CD4-positive, alpha-beta memory T cell (primary cell): ENCODE measurements around the gene PTGDS. TPM values are rescaled to one million over a fixed set of nuclear protein-coding genes. Genes with fewer than 3 reads are reported as not detected.

Experiments
- CTCF ChIA-PET: fragments of 350-600 bp; sonication (Branson Sonifier 250); formaldehyde crosslinking; loops from one replicate; lab custom pipeline; 2021; ENCODE audit warnings: inconsistent platforms; ENCODE audit not compliant: partially characterized antibody; lab: Charles Lee
- POLR2A ChIA-PET: fragments of 350-600 bp; sonication (Branson Sonifier 250); formaldehyde crosslinking; loops from one replicate; lab custom pipeline; 2021; ENCODE audit not compliant: partially characterized antibody; lab: Charles Lee
- DNase-seq, 5 donors: peaks; one replicate each; pipeline versions ENCODE4 v3.0.0 to v3.0.0-alpha.2; 2020 to 2022; ENCODE audit warnings: mixed read lengths in 1 of 5
- H3K27ac ChIP-seq: one replicate; pipeline ENCODE4 v1.7.0; 2013; ENCODE audit warnings: low read depth, low read length
- H3K27me3 ChIP-seq: 2 replicates; pipeline ENCODE4 v1.7.0; 2013; ENCODE audit warnings: mild to moderate bottlenecking, low read length, moderate library complexity; ENCODE audit not compliant: insufficient read depth
- H3K36me3 ChIP-seq: 2 replicates; pipeline ENCODE4 v1.7.0; 2013; ENCODE audit warnings: mild to moderate bottlenecking, low read length, moderate library complexity; ENCODE audit not compliant: insufficient read depth
- H3K4me1 ChIP-seq: 2 replicates; pipeline ENCODE4 v1.7.0; 2013; ENCODE audit warnings: mild to moderate bottlenecking, low read length, moderate library complexity; ENCODE audit not compliant: insufficient read depth
- H3K4me3 ChIP-seq, 2 donors: one replicate each; pipeline ENCODE4 v1.7.0; 2013; ENCODE audit warnings: low read length in 2 of 2, mild to moderate bottlenecking in 1 of 2
- H3K9me3 ChIP-seq, 2 donors: one replicate each; pipeline ENCODE4 v1.7.0; 2013; ENCODE audit warnings: low read length in 2 of 2, control low read depth in 1 of 2; ENCODE audit not compliant: control insufficient read depth in 1 of 2
- H3K27ac Mint-ChIP-seq, 7 donors: one replicate each; pipeline ENCODE4 v1.8.0; 2020 to 2021; ENCODE audit warnings: mixed read lengths in 7 of 7, mild to moderate bottlenecking in 6 of 7, inconsistent platforms in 3 of 7, moderate library complexity in 3 of 7
- H3K27me3 Mint-ChIP-seq, 2 donors: one replicate each; pipeline ENCODE4 v1.8.0; 2020 to 2021; ENCODE audit warnings: mixed read lengths in 2 of 2
- H3K36me3 Mint-ChIP-seq, 2 donors: one replicate each; pipeline ENCODE4 v1.8.0; 2020 to 2021; ENCODE audit warnings: mixed read lengths in 2 of 2, inconsistent platforms in 1 of 2, mild to moderate bottlenecking in 1 of 2
- H3K4me1 Mint-ChIP-seq, 4 donors: one replicate each; pipeline ENCODE4 v1.8.0; 2020 to 2021; ENCODE audit warnings: mixed read lengths in 4 of 4, mild to moderate bottlenecking in 1 of 4
- H3K4me3 Mint-ChIP-seq, 8 donors: one replicate each; pipeline ENCODE4 v1.8.0; 2020 to 2021; ENCODE audit warnings: mixed read lengths in 8 of 8, mild to moderate bottlenecking in 7 of 8, moderate library complexity in 6 of 8, inconsistent platforms in 3 of 8
- H3K9me3 Mint-ChIP-seq, 8 donors: one replicate each; pipeline ENCODE4 v1.8.0; 2020 to 2021; ENCODE audit warnings: mixed read lengths in 8 of 8, mild to moderate bottlenecking in 5 of 8, inconsistent platforms in 3 of 8, moderate library complexity in 1 of 8
- intact Hi-C: fragments of 100-400 bp; cut with micrococcal nuclease; formaldehyde crosslinking; loops from one replicate; pipeline ENCODE4 v1.15.1; 2023
- polyA plus RNA-seq, 2 donors: library from polyadenylated mRNA; unstranded; fragments of 300-500 nt; fragmentation: Illumina TruSeq; gene quantifications; one replicate each; pipeline ENCODE4 v1.2.3, GENCODE V29; 2021
- total RNA-seq, 2 experiments: library from RNA; stranded (reverse); gene quantifications; one replicate each; pipeline ENCODE4 v1.2.3, GENCODE V29; 2021

PTGDS gene
- total and polyA plus RNA-seq, 4 experiments from 2014 or later: 1.7 to 5.1 (median 4.3) TPM

DNA sequence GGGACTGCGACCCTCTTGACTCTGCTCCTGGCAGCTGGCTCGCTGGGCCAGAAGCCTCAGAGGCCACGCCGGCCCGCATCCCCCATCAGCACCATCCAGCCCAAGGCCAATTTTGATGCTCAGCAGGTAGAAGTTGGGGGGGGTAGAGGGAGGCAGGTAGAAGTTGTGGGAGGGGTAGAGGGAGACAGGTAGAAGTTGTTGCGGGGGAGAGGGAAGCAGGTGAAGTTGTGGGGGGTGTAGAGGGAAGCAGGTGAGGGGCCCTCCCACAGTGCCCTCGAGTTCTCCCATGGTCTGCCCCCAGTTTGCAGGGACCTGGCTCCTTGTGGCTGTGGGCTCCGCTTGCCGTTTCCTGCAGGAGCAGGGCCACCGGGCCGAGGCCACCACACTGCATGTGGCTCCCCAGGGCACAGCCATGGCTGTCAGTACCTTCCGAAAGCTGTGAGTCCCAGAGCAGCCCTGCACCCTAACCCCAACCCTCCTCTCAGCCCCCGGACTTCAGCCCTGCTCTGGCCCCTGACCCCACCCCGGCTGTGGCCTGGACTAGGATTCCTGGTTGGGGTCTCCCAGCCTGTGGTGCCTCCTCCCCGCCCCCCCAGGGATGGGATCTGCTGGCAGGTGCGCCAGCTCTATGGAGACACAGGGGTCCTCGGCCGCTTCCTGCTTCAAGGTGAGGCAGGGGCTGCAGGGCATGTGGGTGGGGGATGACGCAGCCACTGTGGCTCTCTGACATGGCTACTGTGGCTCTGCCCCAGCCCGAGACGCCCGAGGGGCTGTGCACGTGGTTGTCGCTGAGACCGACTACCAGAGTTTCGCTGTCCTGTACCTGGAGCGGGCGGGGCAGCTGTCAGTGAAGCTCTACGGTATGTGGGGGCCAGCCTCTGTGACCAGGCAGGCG, 31.7 kb upstream of the PTGDS start:
- intact Hi-C loops: loop anchor here (2.0 kb wide), 2 partner anchors 43 to 47 kb away; partner anchors contain the start of gene PAXX
- Histone ChIP-seq H3K9me3 (no peaks in the 10 kb centered on the region), H3K4me1 (peaks cover 28% of the 10 kb centered on the region), H3K27me3 (no peaks in the 10 kb centered on the region), H3K4me3 (no peak overlapping the region), H3K27ac (no peak overlapping the region), H3K36me3 (peaks cover 14% of the 10 kb centered on the region)
- Mint-ChIP-seq H3K9me3 (no peaks in the 10 kb centered on the region), H3K4me3 (peak overlapping the region in 1 of 8 donors; percentile 25), H3K4me1 (peaks cover 4 to 21% (median 13%) of the 10 kb centered on the region in 4 donors), H3K27me3 (no peaks in the 10 kb centered on the region), H3K27ac (peak overlapping the region in 3 of 7 donors; percentile 31 to 88 (median 88)), H3K36me3 (peaks cover 6% of the 10 kb centered on the region in 2 donors)
- ChIA-PET POLR2A (interaction anchor here (0.7 to 4.1 kb wide), 11 partner anchors 14 to 217 kb away, joined by 3 to 37 read pairs (median 8); partner anchors contain the start of genes AJM1, CLIC3, EDF1 and PAXX), CTCF (interaction anchor here (1.2 to 2.6 kb wide), 4 partner anchors 46 to 89 kb away, joined by 3 to 12 read pairs (median 6); partner anchors contain the start of gene CLIC3)
- DNase-seq: no peak

- Histone ChIP-seq H3K4me1 (peaks cover 31% of the 10 kb centered on the region), H3K36me3 (peaks cover 7% of the 10 kb centered on the region), H3K27me3 (no peaks in the 10 kb centered on the region), H3K4me3 (no peak overlapping the region), H3K27ac (no peak overlapping the region), H3K9me3 (no peaks in the 10 kb centered on the region)
- ChIA-PET POLR2A (interaction anchor here (0.7 to 4.1 kb wide), 6 partner anchors 13 to 51 kb away, joined by 3 to 32 read pairs (median 8); partner anchors contain the start of genes CLIC3 and PAXX), CTCF (interaction anchor here (1.2 to 3.5 kb wide), 8 partner anchors 45 to 89 kb away, joined by 3 to 84 read pairs (median 12); partner anchors contain the start of genes CLIC3 and FUT7)
- Mint-ChIP-seq H3K4me1 (peaks cover 4 to 24% (median 14%) of the 10 kb centered on the region in 4 donors), H3K9me3 (no peaks in the 10 kb centered on the region), H3K27ac (peak overlapping the region in 2 of 7 donors; percentile 5 to 88), H3K36me3 (peaks cover 2 to 4% of the 10 kb centered on the region in 2 donors), H3K27me3 (no peaks in the 10 kb centered on the region), H3K4me3 (no peak overlapping the region)
- no peak for DNase-seq
- intact Hi-C loops: no loop called here
Measured at GRCh38 chr9:136946228-136947027, 30.9 kb upstream of the PTGDS start.

- intact Hi-C loops: no loop called here
- no peaks in the 10 kb centered on the region for H3K9me3 Mint-ChIP-seq
- Histone ChIP-seq H3K9me3 (no peaks in the 10 kb centered on the region), H3K4me1 (peaks cover 31% of the 10 kb centered on the region), H3K36me3 (no peaks in the 10 kb centered on the region), H3K27me3 (no peaks in the 10 kb centered on the region), H3K27ac (no peak overlapping the region), H3K4me3 (no peak overlapping the region)
- ChIA-PET POLR2A (interaction anchor here (1.1 to 4.1 kb wide), 14 partner anchors 13 to 140 kb away, joined by 3 to 32 read pairs (median 7); partner anchors contain the start of genes CLIC3, PAXX and RABL6), CTCF (interaction anchor here (0.8 to 3.5 kb wide), 24 partner anchors 8 to 117 kb away, joined by 3 to 84 read pairs (median 5); partner anchors contain the start of genes AJM1, CLIC3, FUT7 and PAXX)
- H3K36me3 Mint-ChIP-seq: no peaks in the 10 kb centered on the region
- H3K4me3 Mint-ChIP-seq: no peak overlapping the region
- H3K27ac Mint-ChIP-seq: peak overlapping the region in 3 of 7 donors; percentile 27 to 79 (median 48)
- H3K27me3 Mint-ChIP-seq: no peaks in the 10 kb centered on the region
- H3K4me1 Mint-ChIP-seq: peaks cover 4 to 24% (median 14%) of the 10 kb centered on the region in 4 donors
- no peak for DNase-seq
Measured at GRCh38 chr9:136947028-136947891, 30.0 kb upstream of the PTGDS start.

DNA sequence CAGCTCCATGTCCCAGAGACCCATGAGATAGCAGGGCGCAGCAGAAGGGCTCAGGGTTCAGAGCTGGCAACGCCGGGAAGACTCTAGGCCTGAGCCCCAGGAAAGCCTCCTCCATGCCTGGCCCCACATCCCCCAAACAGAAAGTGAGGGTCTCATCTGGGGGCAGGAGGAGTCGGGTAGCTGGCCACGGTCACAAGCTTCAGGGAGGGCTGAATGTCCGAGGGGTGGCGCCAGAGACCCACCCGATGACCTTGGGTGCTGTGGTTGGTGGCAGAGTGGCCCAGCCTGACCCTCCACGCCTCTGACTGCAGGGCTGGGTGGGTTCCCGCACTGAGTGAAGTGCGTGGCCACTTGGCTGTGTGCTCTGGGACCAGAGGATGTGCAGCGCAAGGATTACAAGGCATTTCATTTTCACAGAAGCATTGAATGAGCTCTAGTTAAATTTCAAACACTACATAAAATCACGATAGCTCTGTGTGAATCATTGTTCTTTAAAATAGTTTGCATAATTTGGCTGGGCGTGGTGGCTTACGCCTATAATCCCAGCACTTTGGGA, 29.3 kb upstream of the PTGDS start:
- peak overlapping the region in 6 of 8 donors; percentile 4 to 74 (median 44) for H3K4me3 Mint-ChIP-seq
- no peaks in the 10 kb centered on the region for H3K36me3 Mint-ChIP-seq
- DNase-seq: no peak
- H3K27ac Mint-ChIP-seq: peak overlapping the region in 5 of 7 donors; percentile 22 to 83 (median 70)
- no peaks in the 10 kb centered on the region for H3K9me3 Mint-ChIP-seq
- peak overlapping the region; percentile 19 for H3K27ac ChIP-seq
- intact Hi-C loops: no loop called here
- no peaks in the 10 kb centered on the region for H3K36me3 ChIP-seq
- no peaks in the 10 kb centered on the region for H3K27me3 ChIP-seq
- POLR2A ChIA-PET: interaction anchor here (1.0 to 3.6 kb wide), 14 partner anchors 12 to 141 kb away, joined by 3 to 32 read pairs (median 6); partner anchors contain the start of genes CLIC3, MAN1B1, PAXX and RABL6
- peaks cover 4 to 21% (median 13%) of the 10 kb centered on the region in 4 donors for H3K4me1 Mint-ChIP-seq
- no peaks in the 10 kb centered on the region for H3K27me3 Mint-ChIP-seq
- no peak overlapping the region for H3K4me3 ChIP-seq
- CTCF ChIA-PET: interaction anchor here (0.6 to 3.5 kb wide), 26 partner anchors 9 to 161 kb away, joined by 3 to 84 read pairs (median 5); partner anchors contain the start of genes AJM1, CLIC3, FUT7 and PAXX
- no peaks in the 10 kb centered on the region for H3K9me3 ChIP-seq
- peaks cover 26% of the 10 kb centered on the region for H3K4me1 ChIP-seq

GRCh38 chr9:136949239-136949816, 28.0 kb upstream of the PTGDS start:
- intact Hi-C loops: loop anchor here (1.0 kb wide), 1 partner anchor 86 kb away; no protein-coding TSS in a partner anchor
- CTCF ChIA-PET: interaction anchor here (1.6 to 3.5 kb wide), 4 partner anchors 16 to 106 kb away, joined by 3 to 84 read pairs (median 32); partner anchors contain the start of genes AJM1 and FUT7
- Histone ChIP-seq H3K4me3 (peak overlapping the region; percentile 29 to 57), H3K9me3 (no peaks in the 10 kb centered on the region), H3K4me1 (peaks cover 19% of the 10 kb centered on the region), H3K36me3 (no peaks in the 10 kb centered on the region), H3K27ac (peak overlapping the region; percentile 82), H3K27me3 (no peaks in the 10 kb centered on the region)
- no peak for DNase-seq
- H3K4me1 Mint-ChIP-seq: peaks cover 4 to 21% (median 11%) of the 10 kb centered on the region in 4 donors
- peak overlapping the region; percentile 72 to 90 (median 89) for H3K27ac Mint-ChIP-seq
- no peaks in the 10 kb centered on the region for H3K36me3 Mint-ChIP-seq
- no peaks in the 10 kb centered on the region for H3K9me3 Mint-ChIP-seq
- no peaks in the 10 kb centered on the region for H3K27me3 Mint-ChIP-seq
- POLR2A ChIA-PET: interaction anchor here (1.0 to 3.6 kb wide), 5 partner anchors 36 to 86 kb away, joined by 3 to 32 read pairs (median 12); partner anchors contain the start of genes CLIC3 and PAXX
- peak overlapping the region; percentile 78 to 90 (median 82) for H3K4me3 Mint-ChIP-seq
